ENCODE measurements around the gene AHNAK.

DNA sequence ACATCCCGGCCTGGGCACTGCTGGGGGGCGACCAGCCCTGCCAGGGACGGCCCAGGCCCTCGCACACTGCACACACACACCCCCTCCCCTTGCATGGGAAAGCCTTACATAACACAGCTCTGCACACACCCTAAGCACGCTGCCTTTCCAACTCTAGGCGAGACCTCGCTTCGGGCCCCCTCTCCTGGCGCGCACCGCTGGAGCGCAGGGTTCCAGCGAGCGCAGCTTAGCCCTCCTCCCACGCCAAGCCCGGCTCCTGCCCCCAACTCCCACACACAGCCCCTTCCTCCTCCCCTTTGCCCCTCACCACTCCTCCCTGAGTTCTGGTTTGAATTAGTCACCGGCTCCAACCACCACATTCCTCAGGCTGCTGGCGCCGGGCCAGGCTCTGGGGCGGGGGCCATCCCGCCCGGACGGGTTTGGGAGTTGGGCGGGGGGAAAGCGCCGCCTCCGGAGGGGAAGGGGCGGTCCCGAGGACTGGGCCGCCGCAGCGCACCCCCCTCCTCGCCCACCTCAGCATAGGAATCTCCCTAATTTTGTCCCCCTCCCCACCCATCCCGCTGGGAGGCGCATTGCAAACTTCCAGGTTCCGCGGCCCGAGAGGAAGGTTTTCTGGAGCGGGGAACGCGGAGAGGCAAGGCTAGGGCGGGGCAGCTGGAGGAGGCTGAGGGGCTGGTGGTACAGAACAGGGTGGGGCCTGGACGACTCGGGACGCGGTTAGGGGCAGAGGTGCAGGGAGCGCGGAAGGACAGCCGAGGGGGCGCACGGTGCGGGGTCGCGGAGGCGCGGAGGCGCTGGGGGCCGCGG is 966 bp downstream of the AHNAK start:
- TF ChIP-seq CTCF (conservative IDR thresholded peaks at IDR 0.05 in 1 of 2, IDR thresholded peaks at IDR 0.05 in 1 of 2; ENCODE audit: low read depth in 1 of 2, low read length in 2 of 2) = peak in 1 of 2 donors; percentile 14
- TF ChIP-seq EZH2 (IDR thresholded peaks at IDR 0.05; ENCODE audit: low read length, missing control alignments) = no peak

All from fibroblast of lung (primary cell).